Measurements from ENCODE around the gene CCDC34. TPM values are rescaled to one million over a fixed set of nuclear protein-coding genes. Genes with fewer than 3 reads are reported as not detected.

Gene CCDC34
- total and polyA plus RNA-seq, 2 experiments from 2014 or later: 10.1 to 56.0 TPM

GRCh38 chr11:27315836-27316235 is 47.2 kb downstream of the CCDC34 start (continued):
- TF ChIP-seq, protein P1, sequence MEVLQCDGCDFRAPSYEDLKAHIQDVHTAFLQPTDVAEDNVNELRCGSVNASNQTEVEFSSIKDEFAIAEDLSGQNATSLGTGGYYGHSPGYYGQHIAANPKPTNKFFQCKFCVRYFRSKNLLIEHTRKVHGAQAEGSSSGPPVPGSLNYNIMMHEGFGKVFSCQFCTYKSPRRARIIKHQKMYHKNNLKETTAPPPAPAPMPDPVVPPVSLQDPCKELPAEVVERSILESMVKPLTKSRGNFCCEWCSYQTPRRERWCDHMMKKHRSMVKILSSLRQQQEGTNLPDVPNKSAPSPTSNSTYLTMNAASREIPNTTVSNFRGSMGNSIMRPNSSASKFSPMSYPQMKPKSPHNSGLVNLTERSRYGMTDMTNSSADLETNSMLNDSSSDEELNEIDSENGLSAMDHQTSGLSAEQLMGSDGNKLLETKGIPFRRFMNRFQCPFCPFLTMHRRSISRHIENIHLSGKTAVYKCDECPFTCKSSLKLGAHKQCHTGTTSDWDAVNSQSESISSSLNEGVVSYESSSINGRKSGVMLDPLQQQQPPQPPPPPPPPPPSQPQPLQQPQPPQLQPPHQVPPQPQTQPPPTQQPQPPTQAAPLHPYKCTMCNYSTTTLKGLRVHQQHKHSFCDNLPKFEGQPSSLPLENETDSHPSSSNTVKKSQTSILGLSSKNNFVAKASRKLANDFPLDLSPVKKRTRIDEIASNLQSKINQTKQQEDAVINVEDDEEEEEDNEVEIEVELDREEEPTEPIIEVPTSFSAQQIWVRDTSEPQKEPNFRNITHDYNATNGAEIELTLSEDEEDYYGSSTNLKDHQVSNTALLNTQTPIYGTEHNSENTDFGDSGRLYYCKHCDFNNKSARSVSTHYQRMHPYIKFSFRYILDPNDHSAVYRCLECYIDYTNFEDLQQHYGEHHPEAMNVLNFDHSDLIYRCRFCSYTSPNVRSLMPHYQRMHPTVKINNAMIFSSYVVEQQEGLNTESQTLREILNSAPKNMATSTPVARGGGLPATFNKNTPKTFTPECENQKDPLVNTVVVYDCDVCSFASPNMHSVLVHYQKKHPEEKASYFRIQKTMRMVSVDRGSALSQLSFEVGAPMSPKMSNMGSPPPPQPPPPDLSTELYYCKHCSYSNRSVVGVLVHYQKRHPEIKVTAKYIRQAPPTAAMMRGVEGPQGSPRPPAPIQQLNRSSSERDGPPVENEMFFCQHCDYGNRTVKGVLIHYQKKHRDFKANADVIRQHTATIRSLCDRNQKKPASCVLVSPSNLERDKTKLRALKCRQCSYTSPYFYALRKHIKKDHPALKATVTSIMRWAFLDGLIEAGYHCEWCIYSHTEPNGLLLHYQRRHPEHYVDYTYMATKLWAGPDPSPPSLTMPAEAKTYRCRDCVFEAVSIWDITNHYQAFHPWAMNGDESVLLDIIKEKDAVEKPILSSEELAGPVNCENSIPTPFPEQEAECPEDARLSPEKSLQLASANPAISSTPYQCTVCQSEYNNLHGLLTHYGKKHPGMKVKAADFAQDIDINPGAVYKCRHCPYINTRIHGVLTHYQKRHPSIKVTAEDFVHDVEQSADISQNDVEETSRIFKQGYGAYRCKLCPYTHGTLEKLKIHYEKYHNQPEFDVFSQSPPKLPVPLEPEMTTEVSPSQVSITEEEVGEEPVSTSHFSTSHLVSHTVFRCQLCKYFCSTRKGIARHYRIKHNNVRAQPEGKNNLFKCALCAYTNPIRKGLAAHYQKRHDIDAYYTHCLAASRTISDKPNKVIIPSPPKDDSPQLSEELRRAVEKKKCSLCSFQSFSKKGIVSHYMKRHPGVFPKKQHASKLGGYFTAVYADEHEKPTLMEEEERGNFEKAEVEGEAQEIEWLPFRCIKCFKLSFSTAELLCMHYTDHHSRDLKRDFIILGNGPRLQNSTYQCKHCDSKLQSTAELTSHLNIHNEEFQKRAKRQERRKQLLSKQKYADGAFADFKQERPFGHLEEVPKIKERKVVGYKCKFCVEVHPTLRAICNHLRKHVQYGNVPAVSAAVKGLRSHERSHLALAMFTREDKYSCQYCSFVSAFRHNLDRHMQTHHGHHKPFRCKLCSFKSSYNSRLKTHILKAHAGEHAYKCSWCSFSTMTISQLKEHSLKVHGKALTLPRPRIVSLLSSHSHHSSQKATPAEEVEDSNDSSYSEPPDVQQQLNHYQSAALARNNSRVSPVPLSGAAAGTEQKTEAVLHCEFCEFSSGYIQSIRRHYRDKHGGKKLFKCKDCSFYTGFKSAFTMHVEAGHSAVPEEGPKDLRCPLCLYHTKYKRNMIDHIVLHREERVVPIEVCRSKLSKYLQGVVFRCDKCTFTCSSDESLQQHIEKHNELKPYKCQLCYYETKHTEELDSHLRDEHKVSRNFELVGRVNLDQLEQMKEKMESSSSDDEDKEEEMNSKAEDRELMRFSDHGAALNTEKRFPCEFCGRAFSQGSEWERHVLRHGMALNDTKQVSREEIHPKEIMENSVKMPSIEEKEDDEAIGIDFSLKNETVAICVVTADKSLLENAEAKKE (CRISPR knock-in tag; IDR thresholded peaks at IDR 0.05): no peak
- TF ChIP-seq, protein P2, sequence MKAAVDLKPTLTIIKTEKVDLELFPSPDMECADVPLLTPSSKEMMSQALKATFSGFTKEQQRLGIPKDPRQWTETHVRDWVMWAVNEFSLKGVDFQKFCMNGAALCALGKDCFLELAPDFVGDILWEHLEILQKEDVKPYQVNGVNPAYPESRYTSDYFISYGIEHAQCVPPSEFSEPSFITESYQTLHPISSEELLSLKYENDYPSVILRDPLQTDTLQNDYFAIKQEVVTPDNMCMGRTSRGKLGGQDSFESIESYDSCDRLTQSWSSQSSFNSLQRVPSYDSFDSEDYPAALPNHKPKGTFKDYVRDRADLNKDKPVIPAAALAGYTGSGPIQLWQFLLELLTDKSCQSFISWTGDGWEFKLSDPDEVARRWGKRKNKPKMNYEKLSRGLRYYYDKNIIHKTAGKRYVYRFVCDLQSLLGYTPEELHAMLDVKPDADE (IDR thresholded peaks at IDR 0.05): no peak
- TF ChIP-seq EZH2 (IDR thresholded peaks at IDR 0.05; ENCODE audit: low read depth, unreplicated experiment) (no peak), STAT1 (IDR thresholded peaks at IDR 0.05; ENCODE audit: unreplicated experiment) (no peak), EZH2phosphoT487 (IDR thresholded peaks at IDR 0.05; ENCODE audit: unreplicated experiment) (no peak), NANOG (IDR thresholded peaks at IDR 0.05; ENCODE audit: borderline replicate concordance) (no peak), ZNF114 (CRISPR knock-in tag; IDR thresholded peaks at IDR 0.05) (no peak), POLR2AphosphoS5 (IDR thresholded peaks at IDR 0.05; ENCODE audit: low read depth) (no peak), JUNB (IDR thresholded peaks at IDR 0.05; ENCODE audit: unreplicated experiment) (no peak), CREB1 (CRISPR knock-in tag; IDR thresholded peaks at IDR 0.05; ENCODE audit: low read depth) (no peak)

All from GM23338 (cell line).